Astrocyte (in vitro differentiated cells and primary cell): ENCODE measurements around the gene FAM9B. TPM values are rescaled to one million over a fixed set of nuclear protein-coding genes. Genes with fewer than 3 reads are reported as not detected.

Source experiments
- DNase-seq: peaks from one replicate; pipeline ENCODE4 v3.0.0-alpha.2; 2010; ENCODE audit warnings: low read depth
- FAIRE-seq: peaks from 2 replicates; lab custom pipeline; 2011; peaks lifted over from hg19 to GRCh38; lab: Jason Lieb, UNC
- H2AFZ ChIP-seq: 2 replicates; pipeline ENCODE4 v1.6.0; 2012; ENCODE audit warnings: low read depth, low read length, inconsistent platforms
- H3K27ac ChIP-seq: 2 replicates; pipeline ENCODE4 v1.5.1; 2011; ENCODE audit warnings: low read depth, low read length, inconsistent platforms
- H3K27me3 ChIP-seq: 2 replicates; pipeline ENCODE4 v1.6.0; 2011; ENCODE audit warnings: low read length, inconsistent platforms; ENCODE audit not compliant: insufficient read depth
- H3K36me3 ChIP-seq: 2 replicates; pipeline ENCODE4 v1.5.1; 2011; ENCODE audit warnings: low read length, inconsistent platforms; ENCODE audit not compliant: insufficient read depth
- H3K4me1 ChIP-seq: 2 replicates; pipeline ENCODE4 v1.5.1; 2011; ENCODE audit warnings: low read length, inconsistent platforms; ENCODE audit not compliant: insufficient read depth
- H3K4me2 ChIP-seq: 2 replicates; pipeline ENCODE4 v1.6.0; 2012; ENCODE audit warnings: low read length, inconsistent platforms
- H3K4me3 ChIP-seq: 2 replicates; pipeline ENCODE4 v1.5.1; 2011; ENCODE audit warnings: low read depth, mild to moderate bottlenecking, low read length, inconsistent platforms; ENCODE audit not compliant: insufficient read depth
- H3K79me2 ChIP-seq: 2 replicates; pipeline ENCODE4 v1.6.0; 2012; ENCODE audit warnings: mild to moderate bottlenecking, low read length, inconsistent platforms; ENCODE audit not compliant: insufficient read depth
- H3K9ac ChIP-seq: 2 replicates; pipeline ENCODE4 v1.6.0; 2012; ENCODE audit warnings: mild to moderate bottlenecking, low read length, inconsistent platforms
- H3K9me3 ChIP-seq: 2 replicates; pipeline ENCODE4 v1.5.1; 2012; ENCODE audit warnings: low read depth, mild to moderate bottlenecking, low read length, inconsistent platforms; ENCODE audit not compliant: insufficient read depth
- H4K20me1 ChIP-seq: 2 replicates; pipeline ENCODE4 v1.6.0; 2012; ENCODE audit warnings: low read length, inconsistent platforms; ENCODE audit not compliant: insufficient read depth
- H3K27ac Mint-ChIP-seq: one replicate; pipeline ENCODE4 v1.8.0; 2021; ENCODE audit warnings: mild to moderate bottlenecking, mixed read lengths; ENCODE audit not compliant: unreplicated experiment
- H3K27me3 Mint-ChIP-seq: one replicate; pipeline ENCODE4 v1.8.0; 2021; ENCODE audit warnings: low read depth, mixed read lengths; ENCODE audit not compliant: unreplicated experiment
- H3K36me3 Mint-ChIP-seq: one replicate; pipeline ENCODE4 v1.8.0; 2021; ENCODE audit warnings: low read depth, mixed read lengths; ENCODE audit not compliant: unreplicated experiment
- H3K4me1 Mint-ChIP-seq: one replicate; pipeline ENCODE4 v1.8.0; 2021; ENCODE audit warnings: low read depth, mixed read lengths; ENCODE audit not compliant: unreplicated experiment
- H3K4me3 Mint-ChIP-seq: one replicate; pipeline ENCODE4 v1.8.0; 2021; ENCODE audit warnings: mild to moderate bottlenecking, moderate library complexity, mixed read lengths; ENCODE audit not compliant: unreplicated experiment
- H3K9me3 Mint-ChIP-seq: one replicate; pipeline ENCODE4 v1.8.0; 2021; ENCODE audit warnings: mild to moderate bottlenecking, mixed read lengths; ENCODE audit not compliant: unreplicated experiment
- CTCF ChIP-seq: IDR thresholded peaks from 2 replicates; pipeline ENCODE4 v1.5.1; 2011; ENCODE audit warnings: low read depth, mild to moderate bottlenecking, inconsistent platforms, low read length, moderate library complexity; ENCODE audit not compliant: insufficient read depth
- EZH2 ChIP-seq: IDR thresholded peaks from 2 replicates; pipeline ENCODE4 v1.6.1; 2012; ENCODE audit warnings: mild to moderate bottlenecking, low read length, inconsistent platforms; ENCODE audit not compliant: insufficient read depth
- total RNA-seq: library from RNA; stranded (reverse); gene quantifications from 2 replicates; pipeline ENCODE4 v1.2.1, GENCODE V29; 2021

The FAM9B gene
- total RNA-seq, 1 donor from 2014 or later = not detected

GRCh38 chrX:9052081-9052480 lies 18.2 kb upstream of the FAM9B start:
- no peak overlapping the region for H3K4me3 Mint-ChIP-seq
- H3K4me3 ChIP-seq = no peak overlapping the region
- H4K20me1 ChIP-seq = no peaks in the 10 kb centered on the region
- no peaks in the 10 kb centered on the region for H3K9me3 Mint-ChIP-seq
- H3K36me3 Mint-ChIP-seq = no peaks in the 10 kb centered on the region
- no peaks in the 10 kb centered on the region for H3K36me3 ChIP-seq
- H3K27ac ChIP-seq = no peak overlapping the region
- H3K4me2 ChIP-seq = no peak overlapping the region
- no peaks in the 10 kb centered on the region for H3K4me1 ChIP-seq
- peak; percentile 71 for FAIRE-seq
- H3K9ac ChIP-seq = no peak overlapping the region
- H3K27me3 Mint-ChIP-seq = no peaks in the 10 kb centered on the region
- H3K79me2 ChIP-seq = no peaks in the 10 kb centered on the region
- H3K27ac Mint-ChIP-seq = no peak overlapping the region
- no peaks in the 10 kb centered on the region for H3K9me3 ChIP-seq
- H3K27me3 ChIP-seq = no peaks in the 10 kb centered on the region
- no peaks in the 10 kb centered on the region for H3K4me1 Mint-ChIP-seq
- no peak overlapping the region for H2AFZ ChIP-seq
- no peak for DNase-seq
- TF ChIP-seq CTCF (no peak), EZH2 (no peak)

- Histone ChIP-seq H3K9ac (no peak overlapping the region), H3K4me3 (no peak overlapping the region), H3K36me3 (no peaks in the 10 kb centered on the region), H4K20me1 (no peaks in the 10 kb centered on the region), H3K9me3 (no peaks in the 10 kb centered on the region), H3K79me2 (no peaks in the 10 kb centered on the region), H3K27ac (no peak overlapping the region), H3K4me1 (no peaks in the 10 kb centered on the region), H3K27me3 (no peaks in the 10 kb centered on the region), H3K4me2 (no peak overlapping the region), H2AFZ (no peak overlapping the region)
- Mint-ChIP-seq H3K27ac (no peak overlapping the region), H3K36me3 (no peaks in the 10 kb centered on the region), H3K4me3 (no peak overlapping the region), H3K27me3 (no peaks in the 10 kb centered on the region), H3K9me3 (no peaks in the 10 kb centered on the region), H3K4me1 (no peaks in the 10 kb centered on the region)
- FAIRE-seq (peak; percentile 81), DNase-seq (no peak)
- no peak for TF ChIP-seq EZH2
- no peak for TF ChIP-seq CTCF
Measured at GRCh38 chrX:9050331-9050730, 16.4 kb upstream of the FAM9B start.

GRCh38 chrX:9048801-9049200 lies 14.9 kb upstream of the FAM9B start:
- no peak for TF ChIP-seq CTCF
- TF ChIP-seq EZH2 = no peak
- Histone ChIP-seq H3K27me3 (no peaks in the 10 kb centered on the region), H3K27ac (no peak overlapping the region), H3K4me1 (no peaks in the 10 kb centered on the region), H3K9me3 (no peaks in the 10 kb centered on the region), H3K36me3 (no peaks in the 10 kb centered on the region), H3K9ac (no peak overlapping the region), H3K4me3 (no peak overlapping the region), H4K20me1 (no peaks in the 10 kb centered on the region), H2AFZ (no peak overlapping the region), H3K4me2 (no peak overlapping the region), H3K79me2 (no peaks in the 10 kb centered on the region)
- H3K4me1 Mint-ChIP-seq = no peaks in the 10 kb centered on the region
- no peak overlapping the region for H3K27ac Mint-ChIP-seq
- no peak overlapping the region for H3K4me3 Mint-ChIP-seq
- DNase-seq = peak; percentile 49
- FAIRE-seq = peak; percentile 49
- no peaks in the 10 kb centered on the region for H3K27me3 Mint-ChIP-seq
- H3K9me3 Mint-ChIP-seq = no peaks in the 10 kb centered on the region
- no peaks in the 10 kb centered on the region for H3K36me3 Mint-ChIP-seq
